Mesenchymal stem cell (in vitro differentiated cells and primary cell): ENCODE results near the gene CFAP74.
A peak's percentile ranks its signal among the peaks of the same experiment; 100 is the strongest.

Experiments used
- DNase-seq: peaks from one replicate; pipeline ENCODE4 v3.0.0-alpha.2; 2013
- H2AFZ ChIP-seq: one replicate; pipeline ENCODE4 v1.6.1; 2013; ENCODE audit warnings: low read depth, mild to moderate bottlenecking, control low read depth, inconsistent platforms, low read length, moderate library complexity
- H2AK5ac ChIP-seq: 2 replicates; pipeline ENCODE4 v1.6.1; 2013; ENCODE audit warnings: low read length, moderate library complexity, mild to moderate bottlenecking, inconsistent platforms; ENCODE audit not compliant: severe bottlenecking
- H2BK120ac ChIP-seq: one replicate; pipeline ENCODE4 v1.6.1; 2013; ENCODE audit warnings: low read depth, mild to moderate bottlenecking, inconsistent platforms, low read length, moderate library complexity
- H2BK12ac ChIP-seq, 2 experiments: one replicate each; pipeline ENCODE4 v1.6.1; 2013; ENCODE audit warnings: inconsistent platforms in 2 of 2, low read length in 2 of 2, mild to moderate bottlenecking in 2 of 2, moderate library complexity in 2 of 2, control low read depth in 1 of 2
- H2BK15ac ChIP-seq: one replicate; pipeline ENCODE4 v1.6.1; 2013; ENCODE audit warnings: mild to moderate bottlenecking, low read depth, inconsistent platforms; ENCODE audit not compliant: poor library complexity, severe bottlenecking
- H2BK5ac ChIP-seq: 2 replicates; pipeline ENCODE4 v1.6.1; 2013; ENCODE audit warnings: low read depth, mild to moderate bottlenecking, low read length, control low read depth, inconsistent platforms; ENCODE audit not compliant: poor library complexity, severe bottlenecking
- H3K14ac ChIP-seq, 2 experiments: one replicate each; pipeline ENCODE4 v1.6.1; 2013; ENCODE audit warnings: inconsistent platforms in 2 of 2, low read length in 2 of 2, control low read depth in 1 of 2, mild to moderate bottlenecking in 1 of 2, moderate library complexity in 1 of 2
- H3K18ac ChIP-seq, 2 experiments: one replicate each; pipeline ENCODE4 v1.6.1; 2013; ENCODE audit warnings: inconsistent platforms in 2 of 2, low read length in 2 of 2, control low read depth in 1 of 2, low read depth in 1 of 2, mild to moderate bottlenecking in 1 of 2
- H3K23ac ChIP-seq, 2 experiments: one replicate each; pipeline ENCODE4 v1.6.1; 2013; ENCODE audit warnings: inconsistent platforms in 2 of 2, low read length in 2 of 2, mild to moderate bottlenecking in 2 of 2, moderate library complexity in 2 of 2, control low read depth in 1 of 2
- H3K27ac ChIP-seq: 2 replicates; pipeline ENCODE4 v1.5.1; 2013; ENCODE audit warnings: mild to moderate bottlenecking, moderate library complexity, low read length, control low read depth, inconsistent platforms; ENCODE audit not compliant: poor library complexity, severe bottlenecking
- H3K27me3 ChIP-seq, 2 experiments: 2 replicates each; pipeline versions ENCODE4 v1.6.1 to v1.7.0; 2013; ENCODE audit warnings: low read length in 2 of 2, mild to moderate bottlenecking in 2 of 2, moderate library complexity in 2 of 2, control low read depth in 1 of 2, inconsistent platforms in 1 of 2; ENCODE audit not compliant: control insufficient read depth in 1 of 2, insufficient read depth in 1 of 2
- H3K36me3 ChIP-seq, 2 experiments: 2 replicates each; pipeline versions ENCODE4 v1.6.1 to v1.7.0; 2013; ENCODE audit warnings: low read length in 2 of 2, control low read depth in 1 of 2, inconsistent platforms in 1 of 2, low read depth in 1 of 2, mild to moderate bottlenecking in 1 of 2; ENCODE audit not compliant: insufficient read depth in 2 of 2, control insufficient read depth in 1 of 2
- H3K4ac ChIP-seq, 2 experiments: one replicate each; pipeline ENCODE4 v1.6.1; 2013; ENCODE audit warnings: inconsistent platforms in 2 of 2, low read length in 2 of 2, mild to moderate bottlenecking in 2 of 2, moderate library complexity in 2 of 2, control low read depth in 1 of 2, low read depth in 1 of 2
- H3K4me1 ChIP-seq: 2 replicates; pipeline ENCODE4 v1.6.1; 2013; ENCODE audit warnings: low read depth, low read length, control low read depth; ENCODE audit not compliant: control insufficient read depth, insufficient read depth
- H3K4me2 ChIP-seq: 2 replicates; pipeline ENCODE4 v1.6.1; 2013; ENCODE audit warnings: low read length, mild to moderate bottlenecking, inconsistent platforms; ENCODE audit not compliant: poor library complexity, severe bottlenecking
- H3K4me3 ChIP-seq, 2 experiments: 2 replicates each; pipeline versions ENCODE4 v1.5.1 to v1.7.0; 2013; ENCODE audit warnings: low read length in 2 of 2, mild to moderate bottlenecking in 2 of 2, control low read depth in 1 of 2, low read depth in 1 of 2; ENCODE audit not compliant: insufficient read depth in 1 of 2
- H3K79me1 ChIP-seq: replicated peaks from 2 replicates; pipeline ENCODE4 v1.6.1; 2013; ENCODE audit warnings: mild to moderate bottlenecking, control low read depth, low read length, inconsistent platforms; ENCODE audit not compliant: poor library complexity, severe bottlenecking
- H3K9ac ChIP-seq: 2 replicates; pipeline ENCODE4 v1.7.0; 2013; ENCODE audit warnings: mild to moderate bottlenecking, low read length, moderate library complexity
- H3K9me3 ChIP-seq: 2 replicates; pipeline ENCODE4 v1.7.0; 2013; ENCODE audit warnings: mild to moderate bottlenecking, low read length; ENCODE audit not compliant: control insufficient read depth
- H4K8ac ChIP-seq: one replicate; pipeline ENCODE4 v1.6.1; 2013; ENCODE audit warnings: inconsistent platforms, mild to moderate bottlenecking, low read length, moderate library complexity
- H4K91ac ChIP-seq: one replicate; pipeline ENCODE4 v1.6.1; 2013; ENCODE audit warnings: mild to moderate bottlenecking, low read length, inconsistent platforms
- WGBS: methylation state at CpG from one replicate; pipeline ENCODE4 v1.1.7; 2013; ENCODE audit warnings: mixed read lengths; 5-methylcytosine and 5-hydroxymethylcytosine counted together

Gene CFAP74

DNA sequence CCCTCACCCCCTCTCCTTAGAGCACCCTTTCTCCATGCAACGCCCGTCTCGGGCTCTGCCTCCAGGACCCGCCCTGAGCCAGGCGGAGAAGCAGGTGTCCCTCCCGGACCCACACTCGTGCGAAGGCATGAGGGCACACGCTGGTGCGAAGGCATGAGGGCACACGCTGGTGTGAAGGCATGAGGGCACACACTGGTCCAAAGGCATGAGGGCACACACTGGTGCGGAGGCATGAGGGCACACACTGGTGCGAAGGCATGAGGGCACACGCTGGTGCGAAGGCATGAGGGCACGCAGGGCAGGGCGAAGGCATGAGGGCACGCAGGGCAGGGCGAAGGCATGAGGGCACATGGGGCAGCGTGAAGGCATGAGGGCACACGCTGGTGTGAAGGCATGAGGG, 78.7 kb downstream of the CFAP74 start:
- Histone ChIP-seq H2BK15ac (no peak overlapping the region), H3K4me2 (no peak overlapping the region)
- 94% methylated on average over 21 of the region's 21 CpGs for WGBS

DNA sequence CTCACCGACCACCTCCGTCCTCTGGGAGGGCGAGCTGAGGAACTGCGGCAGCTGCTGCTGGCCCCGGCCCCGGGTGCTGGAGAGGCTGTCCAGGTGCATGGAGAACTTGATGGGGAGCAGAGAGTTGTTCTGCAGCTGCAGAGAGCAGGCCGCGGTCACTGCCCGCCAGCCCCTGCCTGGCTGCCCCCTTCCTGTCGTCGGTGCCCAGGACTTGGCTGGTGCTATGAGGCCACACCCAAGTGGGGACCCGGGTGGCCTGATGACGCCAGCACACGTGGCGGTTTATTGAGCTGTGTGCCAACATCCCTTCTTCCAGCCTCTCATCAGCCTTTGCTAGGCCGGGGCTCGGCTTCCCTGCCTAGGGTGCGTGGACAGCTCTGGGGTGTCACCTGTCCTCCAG, 79.2 kb downstream of the CFAP74 start:
- no peaks in the 10 kb centered on the region for H3K9me3 ChIP-seq
- no peak overlapping the region for H3K4me3 ChIP-seq
- no peak for DNase-seq
- H2BK15ac ChIP-seq, result no peak overlapping the region
- H4K8ac ChIP-seq, result no peak overlapping the region
- no peak overlapping the region for H2AFZ ChIP-seq
- no peak overlapping the region for H3K27ac ChIP-seq
- no peak overlapping the region for H2BK5ac ChIP-seq
- H3K18ac ChIP-seq, result no peak overlapping the region
- whole genome bisulfite sequencing, result 90% methylated on average over 17 of the region's 18 CpGs
- peaks cover 0 to 29% of the 10 kb centered on the region in 2 experiments for H3K27me3 ChIP-seq
- H4K91ac ChIP-seq, result no peak overlapping the region
- no peaks in the 10 kb centered on the region for H3K36me3 ChIP-seq
- peaks cover 8% of the 10 kb centered on the region for H3K4me1 ChIP-seq
- H3K4me2 ChIP-seq, result no peak overlapping the region
- H3K79me1 ChIP-seq, result no peaks in the 10 kb centered on the region
- H3K9ac ChIP-seq, result no peak overlapping the region
- no peak overlapping the region for H2BK120ac ChIP-seq
- no peak overlapping the region for H3K23ac ChIP-seq
- no peak overlapping the region for H3K4ac ChIP-seq
- H3K14ac ChIP-seq, result no peak overlapping the region
- H2AK5ac ChIP-seq, result no peak overlapping the region
- no peak overlapping the region for H2BK12ac ChIP-seq

More for the DNA sequence above, 78.7 kb downstream of the CFAP74 start:
- DNase-seq, result no peak
- peak overlapping the region; percentile 43 for H4K91ac ChIP-seq
- no peak overlapping the region for H3K27ac ChIP-seq
- no peak overlapping the region for H3K9ac ChIP-seq
- H3K18ac ChIP-seq, result no peak overlapping the region
- peak overlapping the region in 1 of 2 experiments; percentile 30 for H3K4me3 ChIP-seq
- no peak overlapping the region for H2BK120ac ChIP-seq
- no peak overlapping the region for H2AFZ ChIP-seq
- H3K36me3 ChIP-seq, result no peaks in the 10 kb centered on the region
- H3K27me3 ChIP-seq, result peaks cover 0 to 29% of the 10 kb centered on the region in 2 experiments
- H2AK5ac ChIP-seq, result no peak overlapping the region
- peaks cover 3% of the 10 kb centered on the region for H3K4me1 ChIP-seq
- H2BK5ac ChIP-seq, result no peak overlapping the region
- no peak overlapping the region for H4K8ac ChIP-seq
- H3K79me1 ChIP-seq, result no peaks in the 10 kb centered on the region
- H2BK12ac ChIP-seq, result no peak overlapping the region
- H3K23ac ChIP-seq, result no peak overlapping the region
- H3K14ac ChIP-seq, result no peak overlapping the region
- H3K9me3 ChIP-seq, result no peaks in the 10 kb centered on the region
- no peak overlapping the region for H3K4ac ChIP-seq

DNA sequence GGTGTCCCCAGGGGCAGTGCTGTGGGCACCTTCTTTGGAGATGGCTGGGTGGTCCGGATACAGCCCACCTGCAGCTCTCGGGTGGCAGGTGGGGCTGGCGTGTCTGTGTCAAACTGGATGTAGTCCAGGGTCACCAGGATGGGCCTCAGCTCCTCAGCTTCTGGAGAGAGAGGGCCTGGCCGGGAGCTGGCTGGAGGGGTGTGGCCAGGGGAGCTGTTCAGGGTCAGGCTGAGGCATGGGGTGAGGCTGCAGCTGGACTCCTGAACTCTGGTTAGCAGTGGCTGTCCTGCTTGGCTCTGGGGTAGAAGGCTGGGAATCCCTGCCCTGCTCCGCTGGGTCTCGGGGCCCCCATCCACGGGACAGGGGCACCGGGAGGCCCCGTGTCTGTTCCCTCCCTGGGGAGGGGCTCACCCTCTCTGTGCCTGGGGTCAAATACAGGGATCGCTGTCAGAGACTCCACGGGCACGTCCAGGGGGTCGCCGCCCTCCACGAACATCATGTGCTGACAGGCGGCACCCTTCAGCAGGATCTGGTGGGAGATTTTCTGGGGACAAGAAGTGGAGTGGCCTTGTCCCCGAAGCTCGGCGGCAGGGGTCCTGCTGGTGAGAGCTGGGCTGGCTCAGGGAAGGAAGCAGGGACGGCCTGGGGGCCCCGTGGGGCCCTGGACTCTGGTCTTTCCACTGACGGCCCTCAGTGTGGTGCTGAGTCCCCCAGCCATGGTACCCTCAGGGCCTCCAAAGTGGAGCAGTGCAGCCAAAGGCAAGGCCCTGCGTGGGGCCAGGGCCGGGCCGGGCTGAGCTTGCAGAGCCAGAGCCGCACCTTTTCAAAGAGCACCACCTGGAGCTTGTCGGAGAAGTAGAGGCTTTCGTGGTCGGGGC, 80.4 kb downstream of the CFAP74 start:
- Histone ChIP-seq H3K4me1 (peaks cover 16% of the 10 kb centered on the region), H3K9ac (no peak overlapping the region), H3K27ac (no peak overlapping the region), H3K4me2 (no peak overlapping the region), H3K4me3 (no peak overlapping the region), H3K23ac (no peak overlapping the region), H4K8ac (no peak overlapping the region), H3K9me3 (no peaks in the 10 kb centered on the region), H4K91ac (no peak overlapping the region), H2BK5ac (no peak overlapping the region), H3K79me1 (no peaks in the 10 kb centered on the region), H2BK12ac (no peak overlapping the region), H3K18ac (no peak overlapping the region), H3K27me3 (peaks cover 0 to 35% of the 10 kb centered on the region in 2 experiments), H3K14ac (no peak overlapping the region), H2BK15ac (no peak overlapping the region), H2AFZ (no peak overlapping the region), H3K36me3 (no peaks in the 10 kb centered on the region), H2BK120ac (no peak overlapping the region), H3K4ac (no peak overlapping the region), H2AK5ac (no peak overlapping the region)
- no peak for DNase-seq
- 84% methylated on average over 29 of the region's 29 CpGs for WGBS

DNA sequence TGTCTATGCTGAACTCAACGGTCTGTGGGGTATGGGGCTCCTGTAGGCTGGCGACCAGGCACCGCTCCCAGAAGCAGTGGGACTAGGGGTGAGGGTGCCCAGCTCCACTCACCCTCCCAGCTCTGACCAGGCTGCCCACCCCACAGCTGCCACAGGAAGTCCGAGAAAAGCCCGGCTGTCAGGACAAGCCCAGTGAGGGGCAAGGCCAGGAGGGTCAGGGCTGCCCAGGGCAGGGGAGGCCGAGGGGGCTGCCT, 81.0 kb downstream of the CFAP74 start:
- Histone ChIP-seq H2BK12ac (no peak overlapping the region), H3K14ac (no peak overlapping the region), H3K4me2 (no peak overlapping the region), H4K8ac (no peak overlapping the region), H3K79me1 (no peaks in the 10 kb centered on the region), H2AFZ (no peak overlapping the region), H2AK5ac (no peak overlapping the region), H3K4ac (no peak overlapping the region), H3K27me3 (peaks cover 0 to 40% of the 10 kb centered on the region in 2 experiments), H2BK120ac (no peak overlapping the region), H4K91ac (no peak overlapping the region), H3K4me1 (peaks cover 18% of the 10 kb centered on the region), H3K9me3 (no peaks in the 10 kb centered on the region), H3K27ac (no peak overlapping the region), H3K23ac (no peak overlapping the region), H2BK15ac (no peak overlapping the region), H3K4me3 (no peak overlapping the region), H3K18ac (no peak overlapping the region), H3K9ac (no peak overlapping the region), H3K36me3 (no peaks in the 10 kb centered on the region), H2BK5ac (no peak overlapping the region)
- no peak for DNase-seq
- 94% methylated on average over 6 of the region's 6 CpGs for WGBS
